SK-N-SH treated with all-trans-retinoic acid at 6 μM for 48 hours (cell line): Measurements from ENCODE around the gene SMARCC2.

ENCODE experiments used
- ATAC-seq: fragments of 200-7000 bp; cut with Tn5 transposase; 3 replicates; pipeline ENCODE4 v1.9.1; 2020; ENCODE audit warnings: mild to moderate bottlenecking, moderate library complexity
- ARNTL ChIP-seq: fragments of 450-650 bp; formaldehyde crosslinking; IDR thresholded peaks from 2 replicates; pipeline ENCODE4 v1.5.0; 2020; ENCODE audit warnings: low read depth, mild to moderate bottlenecking, moderate library complexity, borderline replicate concordance
- BACH2 ChIP-seq: fragments of 250-450 bp; sonication (Bioruptor Pico); IDR thresholded peaks from 2 replicates; pipeline ENCODE4 v1.9.0; 2021; ENCODE audit warnings: mild to moderate bottlenecking, borderline replicate concordance
- CREB5 ChIP-seq: fragments of 250-450 bp; sonication (Bioruptor Pico); IDR thresholded peaks from 2 replicates; pipeline ENCODE4 v1.5.1; 2020; ENCODE audit warnings: low read depth, mild to moderate bottlenecking, moderate library complexity
- CSDC2 ChIP-seq: fragments of 250-450 bp; sonication (Bioruptor Pico); IDR thresholded peaks from 2 replicates; pipeline ENCODE4 v1.5.0; 2020; ENCODE audit warnings: mild to moderate bottlenecking, moderate library complexity
- CSRNP3 ChIP-seq: fragments of 250-450 bp; sonication (Bioruptor Pico); IDR thresholded peaks from 2 replicates; pipeline ENCODE4 v1.5.1; 2021; ENCODE audit warnings: mild to moderate bottlenecking, moderate library complexity
- ESRRG ChIP-seq: fragments of 250-450 bp; sonication (Bioruptor Pico); IDR thresholded peaks from 2 replicates; pipeline ENCODE4 v1.6.1; 2021; ENCODE audit warnings: mild to moderate bottlenecking
- GLIS3 ChIP-seq: fragments of 250-450 bp; sonication (Bioruptor Pico); IDR thresholded peaks from 2 replicates; pipeline ENCODE4 v1.5.0; 2020; ENCODE audit warnings: mild to moderate bottlenecking, moderate library complexity
- ISL1 ChIP-seq: fragments of 250-450 bp; sonication (Bioruptor Pico); IDR thresholded peaks from 2 replicates; pipeline ENCODE4 v2.1.2; 2022; ENCODE audit warnings: mild to moderate bottlenecking, moderate library complexity
- OSR1 ChIP-seq: fragments of 250-450 bp; sonication (Bioruptor Pico); IDR thresholded peaks from 2 replicates; pipeline ENCODE4 v1.8.0; 2022; ENCODE audit warnings: moderate library complexity, mild to moderate bottlenecking, inconsistent platforms
- PATZ1 ChIP-seq: fragments of 250-450 bp; sonication (Bioruptor Pico); IDR thresholded peaks from 2 replicates; pipeline ENCODE4 v1.8.0; 2020; ENCODE audit warnings: mild to moderate bottlenecking, moderate library complexity, borderline replicate concordance
- POU6F1 ChIP-seq: fragments of 250-450 bp; sonication (Bioruptor Pico); IDR thresholded peaks from 2 replicates; pipeline ENCODE4 v1.8.0; 2021; ENCODE audit warnings: low read depth, mild to moderate bottlenecking, moderate library complexity, borderline replicate concordance
- PPARA ChIP-seq: fragments of 250-450 bp; sonication (Bioruptor Pico); IDR thresholded peaks from 2 replicates; pipeline ENCODE4 v1.5.0; 2020; ENCODE audit warnings: mild to moderate bottlenecking, borderline replicate concordance
- RARB ChIP-seq: fragments of 250-450 bp; sonication (Bioruptor Pico); IDR thresholded peaks from 2 replicates; pipeline ENCODE4 v1.8.0; 2021; ENCODE audit warnings: mild to moderate bottlenecking, moderate library complexity
- SNAI2 ChIP-seq: fragments of 250-450 bp; sonication (Bioruptor Pico); IDR thresholded peaks from 2 replicates; pipeline ENCODE4 v1.5.0; 2020; ENCODE audit warnings: mild to moderate bottlenecking, moderate library complexity
- TCF4 ChIP-seq: fragments of 250-450 bp; sonication (Bioruptor Pico); IDR thresholded peaks from 2 replicates; pipeline ENCODE4 v1.8.0; 2021; ENCODE audit warnings: mild to moderate bottlenecking, moderate library complexity, borderline replicate concordance
- TOX ChIP-seq: fragments of 250-450 bp; sonication (Bioruptor Pico); IDR thresholded peaks from 2 replicates; pipeline ENCODE4 v1.8.0; 2021; ENCODE audit warnings: mild to moderate bottlenecking, moderate library complexity, borderline replicate concordance
- TSHZ2 ChIP-seq: fragments of 250-450 bp; sonication (Bioruptor Pico); IDR thresholded peaks from 2 replicates; pipeline ENCODE4 v1.5.0; 2020; ENCODE audit warnings: mild to moderate bottlenecking, moderate library complexity
- ZC3H10 ChIP-seq: fragments of 250-450 bp; sonication (Bioruptor Pico); IDR thresholded peaks from 2 replicates; pipeline ENCODE4 v1.5.1; 2021; ENCODE audit warnings: mild to moderate bottlenecking, moderate library complexity
- ZFP3 ChIP-seq: fragments of 250-450 bp; sonication (Bioruptor Pico); IDR thresholded peaks from 2 replicates; pipeline ENCODE4 v1.5.0; 2020; ENCODE audit warnings: mild to moderate bottlenecking, moderate library complexity
- ZFP30 ChIP-seq: fragments of 450-650 bp; formaldehyde crosslinking; IDR thresholded peaks from 2 replicates; pipeline ENCODE4 v1.5.0; 2022; ENCODE audit warnings: mild to moderate bottlenecking, moderate library complexity
- ZNF70 ChIP-seq: fragments of 450-650 bp; formaldehyde crosslinking; IDR thresholded peaks from 2 replicates; pipeline ENCODE4 v1.5.0; 2020; ENCODE audit warnings: mild to moderate bottlenecking, moderate library complexity

SMARCC2 gene

GRCh38 chr12:56216461-56216860, 27.2 kb upstream of the SMARCC2 start:
- TF ChIP-seq TOX, result no peak
- TF ChIP-seq RARB, result no peak
- no peak for TF ChIP-seq POU6F1 (CRISPR knock-in tag)
- TF ChIP-seq BACH2 (CRISPR knock-in tag), result no peak
- TF ChIP-seq SNAI2 (CRISPR knock-in tag), result no peak
- no peak for TF ChIP-seq CREB5 (CRISPR knock-in tag)
- no peak for TF ChIP-seq CSDC2
- no peak for TF ChIP-seq ZNF70 (CRISPR knock-in tag)
- no peak for TF ChIP-seq ZFP30 (CRISPR knock-in tag)
- ATAC-seq, result no peak

GRCh38 chr12:56213878-56214277, 24.6 kb upstream of the SMARCC2 start:
- TF ChIP-seq PATZ1 (CRISPR knock-in tag), result no peak
- no peak for TF ChIP-seq TCF4 (CRISPR knock-in tag)
- TF ChIP-seq CSRNP3, result no peak
- TF ChIP-seq ZNF70 (CRISPR knock-in tag), result no peak
- no peak for TF ChIP-seq CREB5 (CRISPR knock-in tag)
- TF ChIP-seq ARNTL (CRISPR knock-in tag), result no peak
- TF ChIP-seq TOX, result no peak
- no peak for TF ChIP-seq OSR1
- no peak for TF ChIP-seq ZFP30 (CRISPR knock-in tag)
- no peak for TF ChIP-seq SNAI2 (CRISPR knock-in tag)
- no peak for ATAC-seq

GRCh38 chr12:56212361-56212760, 23.1 kb upstream of the SMARCC2 start:
- no peak for ATAC-seq
- TF ChIP-seq TCF4 (CRISPR knock-in tag) (no peak), POU6F1 (CRISPR knock-in tag) (no peak), ZC3H10 (no peak), CSDC2 (no peak), TOX (no peak), GLIS3 (CRISPR knock-in tag) (no peak), ZFP30 (CRISPR knock-in tag) (no peak), TSHZ2 (no peak), CSRNP3 (no peak), SNAI2 (CRISPR knock-in tag) (no peak), PPARA (CRISPR knock-in tag) (no peak), ZNF70 (CRISPR knock-in tag) (no peak), ISL1 (no peak), PATZ1 (CRISPR knock-in tag) (no peak), OSR1 (no peak), ESRRG (CRISPR knock-in tag) (no peak), ZFP3 (CRISPR knock-in tag) (no peak)
